ENCODE data around the gene HNRNPDL.
"Not testable (repeated sequence)": the region's sequence is repeated elsewhere in the genome, so short reads cannot be mapped to it uniquely, and the experiment has no call there.

Gene HNRNPDL

GRCh38 chr4:82433791-82434190 is 3.5 kb upstream of the HNRNPDL start:
- DNase-seq (ENCODE audit: low read depth, low spot score): no peak

- no peak for DNase-seq (ENCODE audit: low read depth, low spot score)
Measured at GRCh38 chr4:82432596-82432995, 2.3 kb upstream of the HNRNPDL start.

GRCh38 chr4:82431831-82432230 is 1.6 kb upstream of the HNRNPDL start:
- DNase-seq (ENCODE audit: low read depth, low spot score): no peak

GRCh38 chr4:82430964-82431745 is 893 bp upstream of the HNRNPDL start:
- no peak for DNase-seq (ENCODE audit: low read depth, low spot score)

GRCh38 chr4:82429728-82430192 is 502 bp downstream of the HNRNPDL start:
- DNase-seq (ENCODE audit: low read depth, low spot score): no peak

- DNase-seq (ENCODE audit: low read depth, low spot score): peak; percentile 85
Measured at GRCh38 chr4:82428969-82429727, 1.1 kb downstream of the HNRNPDL start.

- no peak for DNase-seq (ENCODE audit: low read depth, low spot score)
Measured at GRCh38 chr4:82428526-82428968, 1.7 kb downstream of the HNRNPDL start.

- no peak for DNase-seq (ENCODE audit: low read depth, low spot score)
Measured at GRCh38 chr4:82425478-82425877, 4.8 kb downstream of the HNRNPDL start.

GRCh38 chr4:82423245-82424054 is 6.8 kb downstream of the HNRNPDL start:
- no peak for DNase-seq (ENCODE audit: low read depth, low spot score)

- no peak for DNase-seq (ENCODE audit: low read depth, low spot score)
Measured at GRCh38 chr4:82422616-82423015, 7.6 kb downstream of the HNRNPDL start.

- DNase-seq (ENCODE audit: low read depth, low spot score): no peak
Measured at GRCh38 chr4:82421796-82422560, 8.3 kb downstream of the HNRNPDL start.

GRCh38 chr4:82419451-82419850 is 10.8 kb downstream of the HNRNPDL start:
- DNase-seq (ENCODE audit: low read depth, low spot score): no peak

- peak; percentile 43 for DNase-seq (ENCODE audit: low read depth, low spot score)
Measured at GRCh38 chr4:82415922-82416365, 14.3 kb downstream of the HNRNPDL start.

- not testable (repeated sequence) for DNase-seq (ENCODE audit: low read depth, low spot score)
Measured at GRCh38 chr4:82415061-82415460, 15.2 kb downstream of the HNRNPDL start.

- no peak for DNase-seq (ENCODE audit: low read depth, low spot score)
Measured at GRCh38 chr4:82403725-82404124, 26.5 kb downstream of the HNRNPDL start.

GRCh38 chr4:82402196-82402775 is 28.0 kb downstream of the HNRNPDL start:
- DNase-seq (ENCODE audit: low read depth, low spot score): no peak

GRCh38 chr4:82401600-82401999 is 28.7 kb downstream of the HNRNPDL start:
- no peak for DNase-seq (ENCODE audit: low read depth, low spot score)

- no peak for DNase-seq (ENCODE audit: low read depth, low spot score)
Measured at GRCh38 chr4:82398263-82398662, 32.0 kb downstream of the HNRNPDL start.

- DNase-seq (ENCODE audit: low read depth, low spot score): no peak
Measured at GRCh38 chr4:82397527-82397926, 32.7 kb downstream of the HNRNPDL start.

- no peak for DNase-seq (ENCODE audit: low read depth, low spot score)
Measured at GRCh38 chr4:82394896-82395295, 35.4 kb downstream of the HNRNPDL start.

GRCh38 chr4:82390061-82390460 is 40.2 kb downstream of the HNRNPDL start:
- not testable (repeated sequence) for DNase-seq (ENCODE audit: low read depth, low spot score)
